Epithelial cell of esophagus (primary cell): Measurements from ENCODE around the gene HIC1.
A peak's percentile ranks its signal among the peaks of the same experiment; 100 is the strongest.

Source experiments
- DNase-seq: peaks from one replicate; pipeline ENCODE4 v3.0.0; 2010; ENCODE audit warnings: low read depth
- H3K4me3 ChIP-seq: 2 replicates; pipeline ENCODE4 v1.5.1; 2011; ENCODE audit warnings: mild to moderate bottlenecking, low read length, control low read depth
- TF ChIP-seq, protein P1 (sequence below): IDR thresholded peaks from 2 replicates; pipeline ENCODE4 v1.5.1; 2011; ENCODE audit warnings: low read depth, mild to moderate bottlenecking, low read length, control low read depth, inconsistent platforms; ENCODE audit not compliant: insufficient read depth; ENCODE audit errors: missing control alignments

HIC1 gene

GRCh38 chr17:2083613-2084035, 28.7 kb downstream of the HIC1 start:
- no peak overlapping the region for H3K4me3 ChIP-seq
- TF ChIP-seq, protein P1, sequence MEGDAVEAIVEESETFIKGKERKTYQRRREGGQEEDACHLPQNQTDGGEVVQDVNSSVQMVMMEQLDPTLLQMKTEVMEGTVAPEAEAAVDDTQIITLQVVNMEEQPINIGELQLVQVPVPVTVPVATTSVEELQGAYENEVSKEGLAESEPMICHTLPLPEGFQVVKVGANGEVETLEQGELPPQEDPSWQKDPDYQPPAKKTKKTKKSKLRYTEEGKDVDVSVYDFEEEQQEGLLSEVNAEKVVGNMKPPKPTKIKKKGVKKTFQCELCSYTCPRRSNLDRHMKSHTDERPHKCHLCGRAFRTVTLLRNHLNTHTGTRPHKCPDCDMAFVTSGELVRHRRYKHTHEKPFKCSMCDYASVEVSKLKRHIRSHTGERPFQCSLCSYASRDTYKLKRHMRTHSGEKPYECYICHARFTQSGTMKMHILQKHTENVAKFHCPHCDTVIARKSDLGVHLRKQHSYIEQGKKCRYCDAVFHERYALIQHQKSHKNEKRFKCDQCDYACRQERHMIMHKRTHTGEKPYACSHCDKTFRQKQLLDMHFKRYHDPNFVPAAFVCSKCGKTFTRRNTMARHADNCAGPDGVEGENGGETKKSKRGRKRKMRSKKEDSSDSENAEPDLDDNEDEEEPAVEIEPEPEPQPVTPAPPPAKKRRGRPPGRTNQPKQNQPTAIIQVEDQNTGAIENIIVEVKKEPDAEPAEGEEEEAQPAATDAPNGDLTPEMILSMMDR: no peak
- DNase-seq: no peak

- peak; percentile 58 for DNase-seq
- no peak overlapping the region for H3K4me3 ChIP-seq
- TF ChIP-seq, protein P1: no peak
Observed at GRCh38 chr17:2084036-2084765, 29.3 kb downstream of the HIC1 start.

- peak; percentile 66 for DNase-seq
- TF ChIP-seq, protein P1: no peak
- H3K4me3 ChIP-seq: no peak overlapping the region
Observed at GRCh38 chr17:2084766-2085647, 30.1 kb downstream of the HIC1 start.

- no peak overlapping the region for H3K4me3 ChIP-seq
- DNase-seq: no peak
- TF ChIP-seq, protein P1: no peak
Observed at GRCh38 chr17:2085648-2085949, 30.7 kb downstream of the HIC1 start.

DNA sequence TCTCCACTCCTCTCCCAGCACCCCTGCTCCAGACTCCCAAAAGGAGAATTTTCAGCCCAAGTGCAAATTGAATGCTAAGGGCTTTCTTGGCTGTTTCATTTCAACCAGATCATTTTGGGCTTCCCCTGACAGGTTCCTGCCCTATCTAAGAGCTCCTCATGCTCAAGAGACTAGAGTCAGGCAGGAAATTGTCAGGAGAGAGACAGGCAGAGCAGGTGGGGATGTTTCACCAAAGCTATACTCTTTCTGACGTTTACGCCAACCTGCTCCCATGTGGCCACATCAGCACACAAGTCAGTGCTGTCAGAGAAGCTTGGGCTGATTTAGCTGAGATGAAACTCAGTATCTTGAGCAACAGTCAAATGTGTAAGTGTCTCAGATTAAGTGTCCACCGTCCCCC, 31.4 kb downstream of the HIC1 start:
- H3K4me3 ChIP-seq: no peak overlapping the region
- TF ChIP-seq, protein P1: no peak
- no peak for DNase-seq

GRCh38 chr17:2087597-2088211, 32.8 kb downstream of the HIC1 start:
- no peak overlapping the region for H3K4me3 ChIP-seq
- no peak for DNase-seq
- TF ChIP-seq, protein P1: no peak
